Motor neuron (in vitro differentiated cells): ENCODE data around the gene UFC1. TPM values are rescaled to one million over a fixed set of nuclear protein-coding genes. Genes with fewer than 3 reads are reported as not detected.

Experiments used
- ATAC-seq, 8 experiments: fragments of 200-7000 bp; cut with Tn5 transposase; replicated peaks in 6 of 8; 2 replicates each; pipeline ENCODE4 v1.8.0; 2021; ENCODE audit warnings: mild to moderate bottlenecking in 8 of 8, moderate library complexity in 8 of 8
- H3K27ac ChIP-seq, 2 donors: fragments of 250-450 bp; sonication (Bioruptor Pico); 2 replicates each; pipeline ENCODE4 v1.9.0; 2021; ENCODE audit warnings: antibody characterized with exemption in 2 of 2, mild to moderate bottlenecking in 2 of 2, moderate library complexity in 1 of 2
- H3K4me1 ChIP-seq, 2 donors: fragments of 250-450 bp; sonication (Bioruptor Pico); replicated peaks in 1 of 2; 2 replicates each; pipeline ENCODE4 v1.6.1; 2021; ENCODE audit warnings: antibody characterized with exemption in 2 of 2, mild to moderate bottlenecking in 2 of 2, moderate library complexity in 1 of 2
- H3K4me3 ChIP-seq, 5 donors: fragments of 250-450 bp; sonication (Bioruptor Pico); 2 replicates each; pipeline ENCODE4 v1.9.0; 2021; ENCODE audit warnings: antibody characterized with exemption in 5 of 5, mild to moderate bottlenecking in 5 of 5, moderate library complexity in 4 of 5
- WGBS, 10 experiments: fragments of 450-650 bp; shearing (Covaris generic); methylation state at CpG; one replicate each; pipeline ENCODE4 v1.0.0; 2022; 5-methylcytosine and 5-hydroxymethylcytosine counted together
- in situ Hi-C, 9 experiments: fragments of 400-800 bp; cut with MboI; loops; one replicate each; pipeline ENCODE4 v1.15.0; 2021; ENCODE audit warnings: low sequenced_read_pairs in 9 of 9, low pct_unique_long_range_greater_than_20kb in 2 of 9; ENCODE audit not compliant: unreplicated experiment in 9 of 9
- total RNA-seq, 8 experiments: library from RNA; unstranded; fragments of 300-600 nt; gene quantifications; 2 replicates each; pipeline versions ENCODE4 v1.2.3 to v1.2.4, GENCODE V29; 2022

The UFC1 gene
- total RNA-seq, 8 experiments from 2014 or later, result 49.7 to 124 (median 91.4) TPM

- no peak for ATAC-seq
- in situ Hi-C loops, result loop anchor here in 1 of 9 experiments (25.0 kb wide), 1 partner anchor 104 kb away; the partner anchor contains the start of genes TSTD1 and USF1
- Histone ChIP-seq H3K27ac (no peak overlapping the region), H3K4me3 (no peak overlapping the region), H3K4me1 (no peaks in the 10 kb centered on the region)
- whole genome bisulfite sequencing, 10 experiments, result 89 to 100% (median 99%) methylated on average over 1 to 29 of the region's 29 CpGs; no CpG with 5 or more reads in 2 of the 10 experiments
Observed at GRCh38 chr1:161140755-161141400, 12.9 kb upstream of the UFC1 start.

GRCh38 chr1:161145832-161146231 lies 7.9 kb upstream of the UFC1 start:
- no peak overlapping the region for H3K4me3 ChIP-seq
- H3K27ac ChIP-seq, result no peak overlapping the region
- 50 to 94% (median 82%) methylated on average over 1 to 3 of the region's 3 CpGs for WGBS, 10 experiments
- in situ Hi-C loops, result loop anchor here in 1 of 9 experiments (25.0 kb wide), 1 partner anchor 109 kb away; the partner anchor contains the start of genes TSTD1 and USF1
- ATAC-seq, result no peak
- H3K4me1 ChIP-seq, result no peaks in the 10 kb centered on the region

GRCh38 chr1:161153176-161153575 lies 602 bp upstream of the UFC1 start:
- Histone ChIP-seq H3K4me1 (peaks cover 5 to 11% of the 10 kb centered on the region in 2 donors), H3K27ac (peak overlapping the region; percentile 98), H3K4me3 (peak overlapping the region; percentile 47 to 87 (median 79))
- 3 to 100% (median 56%) methylated on average over 1 to 8 of the region's 9 CpGs; no CpG with 5 or more reads in 2 of the 10 experiments for WGBS, 10 experiments
- ATAC-seq, result no peak
- in situ Hi-C loops, result loop anchor here in 1 of 9 experiments (25.0 kb wide), 1 partner anchor 741 kb away; the partner anchor contains the start of gene VANGL2

- 94 to 100% (median 100%) methylated on average over 1 of the region's 1 CpG; no CpG with 5 or more reads in 5 of the 10 experiments for WGBS, 10 experiments
- Histone ChIP-seq H3K27ac (no peak overlapping the region), H3K4me1 (peaks cover 17 to 20% of the 10 kb centered on the region in 2 donors), H3K4me3 (no peak overlapping the region)
- ATAC-seq, result no peak
- in situ Hi-C loops, result loop anchor here in 1 of 9 experiments (25.0 kb wide), 1 partner anchor 746 kb away; the partner anchor contains the start of gene VANGL2
Observed at GRCh38 chr1:161157867-161158266, 4.1 kb downstream of the UFC1 start.

GRCh38 chr1:161158316-161159010 lies 4.7 kb downstream of the UFC1 start:
- peaks cover 17 to 18% of the 10 kb centered on the region in 2 donors for H3K4me1 ChIP-seq
- no peak for ATAC-seq
- H3K4me3 ChIP-seq, result peak overlapping the region; percentile 81 to 99 (median 95)
- peak overlapping the region; percentile 96 to 97 for H3K27ac ChIP-seq
- in situ Hi-C loops, result loop anchor here in 1 of 9 experiments (25.0 kb wide), 1 partner anchor 746 kb away; the partner anchor contains the start of gene VANGL2
- 40 to 100% (median 80%) methylated on average over 1 to 7 of the region's 9 CpGs; no CpG with 5 or more reads in 2 of the 10 experiments for WGBS, 10 experiments

- in situ Hi-C loops, result loop anchor here in 1 of 9 experiments (25.0 kb wide), 1 partner anchor 747 kb away; the partner anchor contains the start of gene VANGL2
- Histone ChIP-seq H3K4me1 (peaks cover 17% of the 10 kb centered on the region in 2 donors), H3K4me3 (peak within 1 kb of the TSS; percentile 81 to 99 (median 95)), H3K27ac (peak within 1 kb of the TSS; percentile 96 to 97)
- WGBS, 10 experiments, result 0 to 25% (median 4%) methylated on average over 2 to 22 of the region's 60 CpGs; no CpG with 5 or more reads in 4 of the 10 experiments
- ATAC-seq, result peak; percentile 90 to 96 (median 94)
Observed at GRCh38 chr1:161159087-161159912, 5.5 kb downstream of the UFC1 start, which contains the start of gene USP21. TSS of gene USP21 (plus strand) at chr1:161159500. CDS start at chr1:161160641, 1,141 bp downstream.

GRCh38 chr1:161159913-161160243 lies 6.1 kb downstream of the UFC1 start:
- in situ Hi-C loops, result loop anchor here in 1 of 9 experiments (25.0 kb wide), 1 partner anchor 748 kb away; the partner anchor contains the start of gene VANGL2

GRCh38 chr1:161160671-161161145 lies 6.9 kb downstream of the UFC1 start:
- no peak overlapping the region for H3K27ac ChIP-seq

More at GRCh38 chr1:161159913-161160243, 6.1 kb downstream of the UFC1 start:
- H3K4me3 ChIP-seq, result peak overlapping the region; percentile 81 to 99 (median 95)
- no peak for ATAC-seq
- H3K27ac ChIP-seq, result peak overlapping the region; percentile 96 to 97
- H3K4me1 ChIP-seq, result peaks cover 12% of the 10 kb centered on the region in 2 donors
- WGBS, 10 experiments, result 27% methylated on average over 3 of the region's 11 CpGs; no CpG with 5 or more reads in 9 of the 10 experiments

GRCh38 chr1:161161652-161162051 lies 7.9 kb downstream of the UFC1 start:
- Histone ChIP-seq H3K27ac (no peak overlapping the region), H3K4me3 (no peak overlapping the region), H3K4me1 (peaks cover 10 to 15% of the 10 kb centered on the region in 2 donors)
- in situ Hi-C loops, result loop anchor here in 1 of 9 experiments (25.0 kb wide), 1 partner anchor 749 kb away; the partner anchor contains the start of gene VANGL2
- no peak for ATAC-seq
- WGBS, 10 experiments, result 70 to 100% (median 93%) methylated on average over 1 to 3 of the region's 5 CpGs; no CpG with 5 or more reads in 7 of the 10 experiments

More at GRCh38 chr1:161160671-161161145, 6.9 kb downstream of the UFC1 start:
- Histone ChIP-seq H3K4me1 (peaks cover 10 to 15% of the 10 kb centered on the region in 2 donors), H3K4me3 (peak overlapping the region in 1 of 5 donors; percentile 81)
- ATAC-seq, result no peak
- 75 to 100% (median 94%) methylated on average over 2 to 17 of the region's 22 CpGs; no CpG with 5 or more reads in 2 of the 10 experiments for WGBS, 10 experiments
- in situ Hi-C loops, result loop anchor here in 1 of 9 experiments (25.0 kb wide), 1 partner anchor 748 kb away; the partner anchor contains the start of gene VANGL2

GRCh38 chr1:161162052-161162451 lies 8.3 kb downstream of the UFC1 start:
- peaks cover 11 to 15% of the 10 kb centered on the region in 2 donors for H3K4me1 ChIP-seq
- in situ Hi-C loops, result loop anchor here in 1 of 9 experiments (25.0 kb wide), 1 partner anchor 750 kb away; the partner anchor contains the start of gene VANGL2
- H3K27ac ChIP-seq, result no peak overlapping the region
- no peak for ATAC-seq
- no peak overlapping the region for H3K4me3 ChIP-seq
- 82 to 92% (median 87%) methylated on average over 3 to 5 of the region's 7 CpGs; no CpG with 5 or more reads in 4 of the 10 experiments for WGBS, 10 experiments

- WGBS, 10 experiments, result 73 to 100% (median 92%) methylated on average over 1 to 10 of the region's 10 CpGs; no CpG with 5 or more reads in 3 of the 10 experiments
- no peak overlapping the region for H3K27ac ChIP-seq
- H3K4me3 ChIP-seq, result no peak overlapping the region
- H3K4me1 ChIP-seq, result peaks cover 17 to 22% of the 10 kb centered on the region in 2 donors
- no peak for ATAC-seq
- in situ Hi-C loops, result loop anchor here in 1 of 9 experiments (25.0 kb wide), 1 partner anchor 751 kb away; the partner anchor contains the start of gene VANGL2
Observed at GRCh38 chr1:161162806-161163205, 9.0 kb downstream of the UFC1 start.
